Pancreas (tissue), 10 donors: Measurements from ENCODE around the gene NKD2. TPM values are rescaled to one million over a fixed set of nuclear protein-coding genes. Genes with fewer than 3 reads are reported as not detected.
A peak's percentile ranks its signal among the peaks of the same experiment; 100 is the strongest.

Experiments
- ATAC-seq, 4 donors: fragments of 200-7000 bp; cut with Tn5 transposase; one replicate each; pipeline versions ENCODE4 v1.8.0 to v1.9.1; 2020; ENCODE audit warnings: mild to moderate bottlenecking in 4 of 4, moderate library complexity in 4 of 4
- DNase-seq, 6 donors: peaks; one replicate each; pipeline ENCODE4 v3.0.0-alpha.2; 2020
- FAIRE-seq: peaks from 2 replicates; lab custom pipeline; 2012; peaks lifted over from hg19 to GRCh38; lab: Jason Lieb, UNC
- H3K27ac ChIP-seq, 4 donors: fragments of 200-600 bp; sonication (generic); 1 replicate in 3 of 4; 2 replicates in 1 of 4; pipeline versions ENCODE4 v1.5.0 to v1.8.0; 2020
- H3K27me3 ChIP-seq, 4 donors: fragments of 200-600 bp; one replicate each; pipeline ENCODE4 v1.8.0; 2021
- H3K36me3 ChIP-seq, 3 donors: fragments of 200-600 bp; sonication (generic) in 1 of 3; one replicate each; pipeline versions ENCODE4 v1.5.0 to v1.8.0; 2020 to 2021
- H3K4me1 ChIP-seq, 3 donors: fragments of 200-600 bp; one replicate each; pipeline ENCODE4 v1.8.0; 2021
- H3K4me3 ChIP-seq, 4 donors: fragments of 200-600 bp; sonication (generic) in 2 of 4; one replicate each; pipeline versions ENCODE4 v1.5.0 to v1.8.0; 2020 to 2021
- H3K9me3 ChIP-seq, 4 donors: fragments of 200-600 bp; one replicate each; pipeline ENCODE4 v1.8.0; 2021
- WGBS, 2 donors: extraction: QIAGEN DNeasy Blood & Tissue Kit; methylation state at CpG; one replicate each; pipeline ENCODE4 v1.1.7; 2013; 5-methylcytosine and 5-hydroxymethylcytosine counted together
- intact Hi-C, 3 donors: fragments of 100-400 bp; cut with DNase I; formaldehyde crosslinking; loops; one replicate each; pipeline versions ENCODE4 v1.11.1 to v1.14.2; 2022
- polyA plus RNA-seq, 2 donors: library from polyadenylated mRNA; stranded (reverse); fragments of 200-250 nt; gene quantifications; one replicate each; pipeline ENCODE4 v1.2.3, GENCODE V29; 2013
- total RNA-seq, 6 donors: library from RNA; stranded (reverse); fragmentation: NEBNext Ultra II Directional in 4 of 6; extraction: Animal tissue kit (Norgen Biotek cat#: 25700) in 4 of 6; gene quantifications; one replicate each; pipeline versions ENCODE4 v1.2.1 to v1.2.4, GENCODE V29; 2021 to 2023
- TF ChIP-seq, protein P1 (sequence below), 4 donors: fragments of 200-600 bp; sonication (generic) in 3 of 4; IDR thresholded peaks; one replicate each; pipeline versions ENCODE4 v1.5.0 to v1.8.0; 2021; ENCODE audit warnings: antibody characterized with exemption in 4 of 4
- donor health status: healthy with polysubstance abuse.
- donor health status: DM: no; HTN: no; CAD: no; lungs with moderate emphysema.
- donor health status: DM: no; HTN: no; CAD: no.
- donor health status: control.
- donor health status: control.
- donor health status: Bipolar disorder and iron deficiency.
- donor health status: DM: yes; HTN: yes; CAD: no.
- donor health status: DM: no; HTN: no; CAD: no.
- donor health status: DM: no; HTN: no; CAD: no.
- donor health status: DM: yes; HTN: yes; CAD: no.

Gene NKD2
- total and polyA plus RNA-seq, 8 donors, result 1.8 to 18.6 (median 4.3) TPM

DNA sequence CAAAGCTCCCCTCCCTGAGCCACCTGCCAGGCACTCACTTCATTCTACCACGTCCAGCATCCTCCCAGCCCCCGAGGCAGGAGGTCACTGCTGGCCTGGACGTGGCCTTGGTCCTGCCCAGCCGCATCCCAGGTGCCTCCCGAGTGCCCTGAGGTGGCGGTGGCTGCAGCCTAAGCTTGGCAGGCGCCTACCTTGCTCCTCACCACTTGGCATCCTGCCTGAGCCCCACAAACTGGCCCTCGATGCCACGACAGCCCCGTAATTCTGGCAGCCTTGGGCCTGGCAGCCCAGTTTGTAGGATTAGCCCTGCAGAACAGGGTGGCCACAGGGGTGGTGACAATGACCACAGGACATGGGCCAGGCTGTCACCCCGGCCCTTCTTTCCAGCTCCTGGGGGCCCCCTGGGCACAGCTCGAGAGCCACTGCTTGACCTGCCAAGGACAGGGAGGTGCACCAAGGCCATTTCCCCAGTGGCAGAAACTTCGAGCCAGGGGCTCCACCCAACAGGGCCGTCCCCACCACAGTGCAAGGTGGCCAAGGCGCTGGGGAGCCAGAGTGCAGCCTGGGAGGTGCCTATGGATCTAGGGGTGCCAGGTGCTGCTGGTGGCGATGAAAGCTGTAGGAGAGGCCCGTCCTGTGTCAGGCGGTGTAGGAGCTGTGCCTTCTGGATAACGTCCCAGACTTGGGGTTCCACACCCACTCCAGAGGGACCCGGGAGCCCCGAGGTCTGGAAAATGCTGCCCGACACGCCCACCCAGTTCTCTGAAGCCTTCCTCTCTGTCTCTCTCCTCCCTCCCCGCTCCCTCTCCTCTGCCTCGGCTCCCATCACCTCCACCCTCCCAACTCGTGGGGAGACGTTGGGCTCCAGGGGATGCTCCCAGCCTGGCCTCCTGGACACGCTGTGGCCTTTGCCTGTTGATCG, 18.4 kb downstream of the NKD2 start:
- no peak for ATAC-seq
- no peak for FAIRE-seq
- Histone ChIP-seq H3K27ac (no peak overlapping the region), H3K4me1 (no peaks in the 10 kb centered on the region), H3K4me3 (no peak overlapping the region), H3K36me3 (no peaks in the 10 kb centered on the region), H3K27me3 (no peaks in the 10 kb centered on the region), H3K9me3 (no peaks in the 10 kb centered on the region)
- intact Hi-C loops, result no loop called here
- WGBS, 2 donors, result 67 to 74% methylated on average over 27 to 29 of the region's 29 CpGs
- TF ChIP-seq, protein P1, sequence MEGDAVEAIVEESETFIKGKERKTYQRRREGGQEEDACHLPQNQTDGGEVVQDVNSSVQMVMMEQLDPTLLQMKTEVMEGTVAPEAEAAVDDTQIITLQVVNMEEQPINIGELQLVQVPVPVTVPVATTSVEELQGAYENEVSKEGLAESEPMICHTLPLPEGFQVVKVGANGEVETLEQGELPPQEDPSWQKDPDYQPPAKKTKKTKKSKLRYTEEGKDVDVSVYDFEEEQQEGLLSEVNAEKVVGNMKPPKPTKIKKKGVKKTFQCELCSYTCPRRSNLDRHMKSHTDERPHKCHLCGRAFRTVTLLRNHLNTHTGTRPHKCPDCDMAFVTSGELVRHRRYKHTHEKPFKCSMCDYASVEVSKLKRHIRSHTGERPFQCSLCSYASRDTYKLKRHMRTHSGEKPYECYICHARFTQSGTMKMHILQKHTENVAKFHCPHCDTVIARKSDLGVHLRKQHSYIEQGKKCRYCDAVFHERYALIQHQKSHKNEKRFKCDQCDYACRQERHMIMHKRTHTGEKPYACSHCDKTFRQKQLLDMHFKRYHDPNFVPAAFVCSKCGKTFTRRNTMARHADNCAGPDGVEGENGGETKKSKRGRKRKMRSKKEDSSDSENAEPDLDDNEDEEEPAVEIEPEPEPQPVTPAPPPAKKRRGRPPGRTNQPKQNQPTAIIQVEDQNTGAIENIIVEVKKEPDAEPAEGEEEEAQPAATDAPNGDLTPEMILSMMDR (IDR thresholded peaks at IDR 0.05), result no peak
- peak in 3 of 6 donors; percentile 17 to 64 (median 51) for DNase-seq

DNA sequence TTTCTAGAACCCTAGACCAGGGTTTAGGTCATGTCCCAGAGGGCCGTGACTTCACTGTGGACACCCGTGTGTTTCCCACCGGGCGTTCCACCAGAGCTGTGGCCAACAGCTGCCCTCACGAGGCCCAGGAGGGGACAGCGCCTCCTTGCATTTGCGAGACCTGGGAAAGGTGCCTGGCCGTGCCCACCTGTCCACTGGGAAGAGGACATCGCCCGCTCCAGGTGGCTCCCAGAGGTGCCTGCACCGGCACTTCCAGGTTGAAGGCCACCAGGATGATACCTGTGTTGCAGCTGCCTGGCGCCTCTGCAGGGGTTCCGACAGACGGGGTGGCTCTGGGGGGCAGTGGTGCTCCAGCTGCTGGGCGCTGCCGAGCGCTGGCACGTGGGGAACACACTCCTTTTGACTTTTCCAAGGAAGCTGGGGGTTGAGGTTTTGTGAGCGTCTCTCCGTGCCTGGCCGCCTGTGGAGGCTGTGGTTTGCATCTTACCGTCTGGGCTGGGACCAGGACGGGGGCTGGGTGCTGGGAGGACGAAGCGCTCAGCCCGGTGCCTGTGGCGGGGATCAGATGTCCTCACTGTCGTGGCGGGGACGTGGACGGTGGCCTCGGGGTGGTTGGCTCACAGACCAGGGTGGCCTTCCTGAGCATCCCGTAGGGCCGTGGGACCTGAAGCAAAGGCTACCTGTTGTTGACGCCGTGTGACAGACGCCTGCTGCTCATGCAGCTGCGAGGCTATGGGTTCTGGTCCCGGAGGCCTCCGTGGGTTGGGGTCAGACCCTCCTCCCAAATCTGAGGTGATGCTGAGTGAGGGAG, 19.2 kb downstream of the NKD2 start:
- intact Hi-C loops, result no loop called here
- no peaks in the 10 kb centered on the region for H3K9me3 ChIP-seq
- H3K4me3 ChIP-seq, result no peak overlapping the region
- H3K27me3 ChIP-seq, result no peaks in the 10 kb centered on the region
- ATAC-seq, result no peak
- no peak overlapping the region for H3K27ac ChIP-seq
- 73 to 87% methylated on average over 38 to 40 of the region's 40 CpGs for WGBS, 2 donors
- DNase-seq, result peak in 3 of 6 donors; percentile 14 to 73 (median 54)
- no peaks in the 10 kb centered on the region for H3K4me1 ChIP-seq
- no peaks in the 10 kb centered on the region for H3K36me3 ChIP-seq
- TF ChIP-seq, protein P1 (IDR thresholded peaks at IDR 0.05), result no peak
- no peak for FAIRE-seq

DNA sequence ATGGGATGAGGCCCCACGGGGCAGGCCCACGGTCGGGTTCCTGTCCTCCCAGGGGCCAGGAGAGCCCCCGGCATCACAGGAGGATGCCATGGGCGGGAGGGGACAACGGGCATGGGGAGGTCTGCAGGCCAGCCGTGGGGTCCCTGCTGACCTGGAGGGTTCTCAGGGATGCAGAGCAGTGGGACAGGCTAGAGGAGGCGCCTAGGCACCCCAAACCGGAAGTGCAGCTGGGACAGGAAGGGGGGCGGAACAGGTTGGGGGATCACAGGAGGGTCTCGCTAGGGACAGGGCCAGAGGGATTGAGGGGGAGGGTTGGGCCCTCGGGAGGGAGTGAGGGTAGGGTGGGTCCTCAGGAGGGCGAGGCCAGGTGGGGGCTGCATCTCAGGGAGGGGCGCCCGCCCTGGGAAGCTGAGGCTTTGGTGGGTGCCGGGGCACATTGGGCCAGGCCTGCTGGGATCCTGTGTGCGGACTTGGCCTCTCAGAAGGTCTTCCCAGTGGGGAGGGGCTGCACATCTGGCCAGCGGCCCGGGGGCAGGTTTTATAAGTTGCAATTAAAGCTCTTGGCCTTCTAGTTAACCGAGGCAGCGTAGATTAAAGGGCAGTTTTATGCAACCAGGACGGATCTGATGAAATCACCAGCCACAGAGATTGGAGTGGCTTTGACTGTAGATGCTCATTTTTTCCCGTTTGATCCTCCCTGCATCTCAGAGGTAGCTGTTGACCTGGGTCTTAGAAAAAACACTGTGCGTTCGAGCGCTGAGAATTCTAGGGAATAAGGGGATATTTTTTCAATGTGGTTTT, 20.1 kb downstream of the NKD2 start:
- Histone ChIP-seq H3K27ac (no peak overlapping the region), H3K9me3 (no peaks in the 10 kb centered on the region), H3K4me3 (no peak overlapping the region), H3K4me1 (no peaks in the 10 kb centered on the region), H3K27me3 (no peaks in the 10 kb centered on the region), H3K36me3 (no peaks in the 10 kb centered on the region)
- FAIRE-seq, result no peak
- TF ChIP-seq, protein P1 (IDR thresholded peaks at IDR 0.05), result no peak
- ATAC-seq, result no peak
- intact Hi-C loops, result no loop called here
- DNase-seq, result peak in 3 of 6 donors; percentile 18 to 62 (median 36)
- 71 to 81% methylated on average over 26 of the region's 26 CpGs for WGBS, 2 donors

DNA sequence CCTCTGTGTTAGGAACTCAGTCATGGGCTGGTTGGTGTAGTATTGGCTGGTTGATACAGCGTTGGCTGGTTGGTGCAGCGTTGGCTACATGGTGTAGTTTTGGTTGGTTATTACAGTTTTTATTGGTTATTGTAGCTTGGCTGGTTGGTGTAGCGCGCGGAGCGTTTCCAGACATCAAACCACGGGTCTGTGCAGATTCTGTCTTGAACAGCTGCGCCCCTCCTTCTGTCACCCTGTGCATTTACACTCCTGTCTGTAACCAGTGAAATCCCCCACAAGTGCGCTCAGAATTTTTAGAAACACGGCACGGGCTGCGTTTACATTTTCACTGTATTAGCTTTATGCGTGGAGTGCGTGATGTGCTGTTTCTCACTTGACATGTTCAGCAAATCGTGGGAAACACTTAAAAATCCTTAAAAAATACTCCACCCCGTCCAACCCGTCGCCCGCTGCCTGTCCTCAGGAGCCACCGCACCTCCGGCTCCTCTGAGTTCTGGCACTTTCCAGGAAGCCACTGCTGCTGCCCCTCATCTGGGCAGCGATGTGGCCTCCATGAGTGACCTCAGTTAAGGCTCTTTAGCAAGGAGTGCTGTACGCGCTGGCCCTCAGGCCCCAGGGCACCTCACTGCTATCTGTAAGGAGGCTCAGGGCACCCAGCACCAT, 20.8 kb downstream of the NKD2 start:
- intact Hi-C loops, result no loop called here
- ATAC-seq (no peak), DNase-seq (peak in 3 of 6 donors; percentile 14 to 47 (median 27)), FAIRE-seq (no peak)
- Histone ChIP-seq H3K27me3 (no peaks in the 10 kb centered on the region), H3K4me3 (no peak overlapping the region), H3K36me3 (no peaks in the 10 kb centered on the region), H3K27ac (no peak overlapping the region), H3K9me3 (no peaks in the 10 kb centered on the region), H3K4me1 (no peaks in the 10 kb centered on the region)
- 82 to 91% methylated on average over 24 of the region's 24 CpGs for WGBS, 2 donors
- TF ChIP-seq, protein P1 (IDR thresholded peaks at IDR 0.05), result no peak
